ENCODE results near the gene DAZL. TPM values are rescaled to one million over a fixed set of nuclear protein-coding genes. Genes with fewer than 3 reads are reported as not detected.

The DAZL gene
- total RNA-seq: not detected in 2 replicates
- polyA plus RNA-seq: 0.34 TPM in 1 of 2 replicates, not detected in the other
- polyA plus RNA-seq (2012): 0.08 TPM in 1 of 2 replicates, not detected in the other
- polyA minus RNA-seq (ENCODE audit: low replicate concordance): not detected in 2 replicates

- H3K4me1 ChIP-seq (ENCODE audit: control insufficient read depth, extremely low read depth, insufficient read depth, low read length): no peaks in the 10 kb centered on the region
- no peaks in the 10 kb centered on the region for H3K36me3 ChIP-seq (ENCODE audit: control insufficient read depth, insufficient read depth, low read length)
- H3K4me2 ChIP-seq (ENCODE audit: extremely low read depth, insufficient read depth, low read length): no peak within 1 kb of the TSS
- H3K9me3 ChIP-seq (ENCODE audit: control insufficient read depth, insufficient read depth, low read depth, low read length): no peaks in the 10 kb centered on the region
- no peak for DNase-seq (ENCODE audit: low read depth in 2 of 2)
- no peak for TF ChIP-seq EZH2 (IDR thresholded peaks at IDR 0.05; ENCODE audit: low read length, missing control alignments)
- no peak for TF ChIP-seq CTCF (conservative IDR thresholded peaks at IDR 0.05 in 1 of 2, IDR thresholded peaks at IDR 0.05 in 1 of 2; ENCODE audit: low read depth in 1 of 2, low read length in 2 of 2)
- no peak within 1 kb of the TSS for H2AFZ ChIP-seq (ENCODE audit: low read length)
- no peak within 1 kb of the TSS for H3K27ac ChIP-seq (ENCODE audit: insufficient read depth, low read length)
- no peaks in the 10 kb centered on the region for H3K79me2 ChIP-seq (ENCODE audit: control insufficient read depth, insufficient read depth, low read length)
- no peaks in the 10 kb centered on the region for H3K27me3 ChIP-seq (ENCODE audit: control insufficient read depth, insufficient read depth, low read length)
- no peak within 1 kb of the TSS for H3K4me3 ChIP-seq (replicated peaks in 1 of 4; ENCODE audit: control extremely low read depth in 1 of 4, insufficient read depth in 1 of 4, low read depth in 3 of 4, low read length in 4 of 4)
- no peak within 1 kb of the TSS for H3K9ac ChIP-seq (ENCODE audit: insufficient read depth, low read length)
- no peaks in the 10 kb centered on the region for H4K20me1 ChIP-seq (ENCODE audit: control insufficient read depth, extremely low read depth, insufficient read depth, low read length)
Observed at GRCh38 chr3:16604887-16605602, at the start of gene DAZL. Gene DAZL (minus strand): TSS chr3:16605423. CDS start chr3:16605205, 218 bp downstream.

- Histone ChIP-seq H3K36me3 (ENCODE audit: control insufficient read depth, insufficient read depth, low read length) (no peaks in the 10 kb centered on the region), H3K27me3 (ENCODE audit: control insufficient read depth, insufficient read depth, low read length) (no peaks in the 10 kb centered on the region), H3K4me1 (ENCODE audit: control insufficient read depth, extremely low read depth, insufficient read depth, low read length) (no peaks in the 10 kb centered on the region), H4K20me1 (ENCODE audit: control insufficient read depth, extremely low read depth, insufficient read depth, low read length) (no peaks in the 10 kb centered on the region), H3K4me2 (ENCODE audit: extremely low read depth, insufficient read depth, low read length) (no peak overlapping the region), H3K9ac (ENCODE audit: insufficient read depth, low read length) (no peak overlapping the region), H3K9me3 (ENCODE audit: control insufficient read depth, insufficient read depth, low read depth, low read length) (no peaks in the 10 kb centered on the region), H3K4me3 (replicated peaks in 1 of 4; ENCODE audit: control extremely low read depth in 1 of 4, insufficient read depth in 1 of 4, low read depth in 3 of 4, low read length in 4 of 4) (no peak overlapping the region), H3K79me2 (ENCODE audit: control insufficient read depth, insufficient read depth, low read length) (no peaks in the 10 kb centered on the region), H2AFZ (ENCODE audit: low read length) (no peak overlapping the region), H3K27ac (ENCODE audit: insufficient read depth, low read length) (no peak overlapping the region)
- TF ChIP-seq EZH2 (IDR thresholded peaks at IDR 0.05; ENCODE audit: low read length, missing control alignments): no peak
- TF ChIP-seq CTCF (conservative IDR thresholded peaks at IDR 0.05 in 1 of 2, IDR thresholded peaks at IDR 0.05 in 1 of 2; ENCODE audit: low read depth in 1 of 2, low read length in 2 of 2): no peak
- DNase-seq (ENCODE audit: low read depth in 2 of 2): no peak
Observed at GRCh38 chr3:16654976-16655375, 49.8 kb upstream of the DAZL start.

- H3K27ac ChIP-seq (ENCODE audit: insufficient read depth, low read length): no peak overlapping the region
- no peak for TF ChIP-seq EZH2 (IDR thresholded peaks at IDR 0.05; ENCODE audit: low read length, missing control alignments)
- no peak for TF ChIP-seq CTCF (conservative IDR thresholded peaks at IDR 0.05 in 1 of 2, IDR thresholded peaks at IDR 0.05 in 1 of 2; ENCODE audit: low read depth in 1 of 2, low read length in 2 of 2)
- no peak overlapping the region for H3K9ac ChIP-seq (ENCODE audit: insufficient read depth, low read length)
- no peaks in the 10 kb centered on the region for H3K4me1 ChIP-seq (ENCODE audit: control insufficient read depth, extremely low read depth, insufficient read depth, low read length)
- no peaks in the 10 kb centered on the region for H4K20me1 ChIP-seq (ENCODE audit: control insufficient read depth, extremely low read depth, insufficient read depth, low read length)
- H3K4me2 ChIP-seq (ENCODE audit: extremely low read depth, insufficient read depth, low read length): no peak overlapping the region
- no peak for DNase-seq (ENCODE audit: low read depth in 2 of 2)
- H2AFZ ChIP-seq (ENCODE audit: low read length): no peak overlapping the region
- no peaks in the 10 kb centered on the region for H3K9me3 ChIP-seq (ENCODE audit: control insufficient read depth, insufficient read depth, low read depth, low read length)
- no peaks in the 10 kb centered on the region for H3K79me2 ChIP-seq (ENCODE audit: control insufficient read depth, insufficient read depth, low read length)
- no peaks in the 10 kb centered on the region for H3K36me3 ChIP-seq (ENCODE audit: control insufficient read depth, insufficient read depth, low read length)
- H3K4me3 ChIP-seq (replicated peaks in 1 of 4; ENCODE audit: control extremely low read depth in 1 of 4, insufficient read depth in 1 of 4, low read depth in 3 of 4, low read length in 4 of 4): no peak overlapping the region
- no peaks in the 10 kb centered on the region for H3K27me3 ChIP-seq (ENCODE audit: control insufficient read depth, insufficient read depth, low read length)
Observed at GRCh38 chr3:16653712-16654111, 48.5 kb upstream of the DAZL start.

All from fibroblast of lung (primary cell).